ENCODE data around the gene HS6ST1.

HS6ST1 gene, protein sequence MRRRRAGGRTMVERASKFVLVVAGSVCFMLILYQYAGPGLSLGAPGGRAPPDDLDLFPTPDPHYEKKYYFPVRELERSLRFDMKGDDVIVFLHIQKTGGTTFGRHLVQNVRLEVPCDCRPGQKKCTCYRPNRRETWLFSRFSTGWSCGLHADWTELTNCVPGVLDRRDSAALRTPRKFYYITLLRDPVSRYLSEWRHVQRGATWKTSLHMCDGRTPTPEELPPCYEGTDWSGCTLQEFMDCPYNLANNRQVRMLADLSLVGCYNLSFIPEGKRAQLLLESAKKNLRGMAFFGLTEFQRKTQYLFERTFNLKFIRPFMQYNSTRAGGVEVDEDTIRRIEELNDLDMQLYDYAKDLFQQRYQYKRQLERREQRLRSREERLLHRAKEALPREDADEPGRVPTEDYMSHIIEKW

DNA sequence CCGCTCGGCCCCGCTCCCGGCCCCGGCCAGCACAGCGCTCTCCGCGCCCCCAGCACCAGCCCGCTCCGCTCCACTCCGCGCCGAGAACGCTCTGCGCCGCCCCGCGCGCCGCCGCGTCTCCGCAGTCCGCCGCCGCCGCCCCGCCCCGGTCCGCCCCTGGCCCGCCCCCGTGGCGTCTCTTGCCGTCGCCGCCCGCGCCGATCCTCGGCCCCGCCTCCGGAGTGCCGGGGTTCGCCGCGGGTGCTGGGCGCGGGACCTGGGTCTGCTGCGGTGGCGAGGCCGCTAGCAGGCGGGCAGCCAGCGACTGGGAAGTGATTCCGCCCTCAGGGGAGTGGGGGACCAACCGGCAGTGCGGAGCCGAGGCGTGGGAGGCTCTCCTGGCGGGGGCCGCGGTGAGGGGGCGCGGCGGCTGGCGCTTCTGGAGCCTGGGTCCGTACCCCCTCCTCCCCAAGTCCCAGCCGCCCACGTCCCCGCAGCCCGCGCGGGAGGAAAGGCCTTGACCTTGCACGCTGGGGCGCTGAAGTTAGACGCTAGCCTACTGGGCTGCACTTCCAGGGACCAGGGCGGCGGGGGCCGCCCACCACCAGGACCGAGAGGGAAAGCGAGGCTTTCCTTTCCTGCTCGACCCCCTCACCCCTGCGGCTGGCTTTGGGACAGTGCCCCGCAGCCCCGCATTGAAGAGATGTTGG is at the start of gene HS6ST1:
Gene HS6ST1, minus strand, starts transcription at position 93 of the 689 bp plus-strand sequence. CDS start 305 bp downstream, outside the sequence.
- POLR2A ChIA-PET, result no interaction called here
- peak; percentile 91 for DNase-seq (ENCODE audit: extremely low spot score)
- TF ChIP-seq, protein P1, sequence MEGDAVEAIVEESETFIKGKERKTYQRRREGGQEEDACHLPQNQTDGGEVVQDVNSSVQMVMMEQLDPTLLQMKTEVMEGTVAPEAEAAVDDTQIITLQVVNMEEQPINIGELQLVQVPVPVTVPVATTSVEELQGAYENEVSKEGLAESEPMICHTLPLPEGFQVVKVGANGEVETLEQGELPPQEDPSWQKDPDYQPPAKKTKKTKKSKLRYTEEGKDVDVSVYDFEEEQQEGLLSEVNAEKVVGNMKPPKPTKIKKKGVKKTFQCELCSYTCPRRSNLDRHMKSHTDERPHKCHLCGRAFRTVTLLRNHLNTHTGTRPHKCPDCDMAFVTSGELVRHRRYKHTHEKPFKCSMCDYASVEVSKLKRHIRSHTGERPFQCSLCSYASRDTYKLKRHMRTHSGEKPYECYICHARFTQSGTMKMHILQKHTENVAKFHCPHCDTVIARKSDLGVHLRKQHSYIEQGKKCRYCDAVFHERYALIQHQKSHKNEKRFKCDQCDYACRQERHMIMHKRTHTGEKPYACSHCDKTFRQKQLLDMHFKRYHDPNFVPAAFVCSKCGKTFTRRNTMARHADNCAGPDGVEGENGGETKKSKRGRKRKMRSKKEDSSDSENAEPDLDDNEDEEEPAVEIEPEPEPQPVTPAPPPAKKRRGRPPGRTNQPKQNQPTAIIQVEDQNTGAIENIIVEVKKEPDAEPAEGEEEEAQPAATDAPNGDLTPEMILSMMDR (IDR thresholded peaks at IDR 0.05; ENCODE audit: control extremely low read depth, extremely low read depth, low read depth, missing control alignments), result no peak
- CTCF ChIA-PET, result no interaction called here

DNA sequence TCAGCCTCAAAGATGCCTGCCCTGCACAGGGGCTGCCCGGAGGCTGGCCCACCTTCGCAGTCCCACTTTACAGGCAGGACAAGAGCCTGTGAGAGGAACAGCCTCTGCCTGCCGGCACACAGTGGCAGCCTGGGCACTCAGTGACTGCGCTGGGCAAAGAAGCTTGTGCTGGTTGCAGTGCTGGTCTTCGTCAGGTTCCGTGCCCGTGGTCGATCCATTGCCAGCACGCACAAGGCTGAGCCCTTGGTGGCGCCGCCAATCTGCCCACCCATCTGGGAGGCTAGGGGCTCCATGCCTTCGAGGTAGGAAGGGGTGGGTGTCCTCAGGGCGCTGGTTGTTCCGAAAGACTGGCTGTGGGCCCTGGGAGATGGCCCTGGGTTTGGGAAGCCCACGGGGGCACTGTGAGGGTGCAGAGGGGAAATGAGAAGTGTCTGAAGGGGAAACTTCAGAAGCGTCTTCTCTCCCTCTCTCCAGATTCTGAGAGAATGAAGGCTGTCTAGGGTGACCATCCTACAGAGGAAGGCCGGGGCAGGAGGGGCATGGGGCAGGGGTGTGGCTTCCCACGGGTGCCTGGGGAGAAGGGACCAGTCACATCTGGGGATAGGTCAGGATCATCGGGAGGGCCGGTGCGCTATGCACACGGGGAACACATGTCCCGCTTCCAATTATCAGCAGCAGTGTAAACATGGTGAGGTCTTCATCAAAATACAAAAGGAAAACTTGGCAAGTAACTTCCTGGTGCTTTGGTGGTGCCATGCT is 49.1 kb upstream of the HS6ST1 start:
- TF ChIP-seq, protein P1 (IDR thresholded peaks at IDR 0.05; ENCODE audit: control extremely low read depth, extremely low read depth, low read depth, missing control alignments), result no peak
- ChIA-PET CTCF (no interaction called here), POLR2A (no interaction called here)
- no peak for DNase-seq (ENCODE audit: extremely low spot score)

DNA sequence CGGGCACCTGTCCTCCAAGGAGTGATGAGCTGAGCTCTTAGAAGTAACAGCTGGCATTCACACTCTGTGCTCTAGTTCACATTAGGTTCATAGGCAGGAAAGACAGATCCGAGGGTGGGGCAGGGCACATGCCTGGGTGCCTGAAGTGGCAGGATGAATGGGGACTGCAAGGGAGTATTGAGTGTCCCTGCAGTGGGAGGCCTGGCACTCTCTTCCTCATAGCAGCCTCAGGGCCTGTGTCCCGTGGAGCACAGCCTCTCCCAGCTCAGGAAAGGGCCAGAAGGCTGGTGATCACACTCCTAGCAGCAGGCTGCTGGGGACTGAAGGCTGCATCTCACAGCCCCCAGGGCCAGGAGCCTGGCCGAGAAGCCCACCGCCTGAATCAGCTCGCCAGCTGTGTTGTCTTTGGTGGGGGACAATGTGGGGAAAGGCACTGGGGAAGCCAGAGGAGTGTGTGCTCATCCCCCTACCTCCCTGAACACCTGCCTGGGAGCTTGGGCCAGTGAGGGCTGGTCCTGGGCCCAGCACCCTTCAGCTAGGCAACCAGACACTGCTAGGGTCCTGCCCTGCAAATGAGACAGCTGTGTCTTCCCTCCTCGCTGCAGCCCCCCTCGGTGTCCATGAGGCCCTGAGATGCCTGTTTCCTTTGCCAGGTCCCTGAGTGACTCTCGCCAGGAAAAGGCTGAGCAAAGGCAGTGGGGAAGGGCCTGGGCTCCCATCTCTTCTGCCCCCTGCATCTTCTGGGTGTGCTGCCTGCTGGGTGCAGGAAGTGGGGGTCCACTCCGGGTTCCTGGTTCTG is 48.2 kb upstream of the HS6ST1 start:
- no peak for DNase-seq (ENCODE audit: extremely low spot score)
- CTCF ChIA-PET, result no interaction called here
- POLR2A ChIA-PET, result no interaction called here
- TF ChIP-seq, protein P1 (IDR thresholded peaks at IDR 0.05; ENCODE audit: control extremely low read depth, extremely low read depth, low read depth, missing control alignments), result no peak

DNA sequence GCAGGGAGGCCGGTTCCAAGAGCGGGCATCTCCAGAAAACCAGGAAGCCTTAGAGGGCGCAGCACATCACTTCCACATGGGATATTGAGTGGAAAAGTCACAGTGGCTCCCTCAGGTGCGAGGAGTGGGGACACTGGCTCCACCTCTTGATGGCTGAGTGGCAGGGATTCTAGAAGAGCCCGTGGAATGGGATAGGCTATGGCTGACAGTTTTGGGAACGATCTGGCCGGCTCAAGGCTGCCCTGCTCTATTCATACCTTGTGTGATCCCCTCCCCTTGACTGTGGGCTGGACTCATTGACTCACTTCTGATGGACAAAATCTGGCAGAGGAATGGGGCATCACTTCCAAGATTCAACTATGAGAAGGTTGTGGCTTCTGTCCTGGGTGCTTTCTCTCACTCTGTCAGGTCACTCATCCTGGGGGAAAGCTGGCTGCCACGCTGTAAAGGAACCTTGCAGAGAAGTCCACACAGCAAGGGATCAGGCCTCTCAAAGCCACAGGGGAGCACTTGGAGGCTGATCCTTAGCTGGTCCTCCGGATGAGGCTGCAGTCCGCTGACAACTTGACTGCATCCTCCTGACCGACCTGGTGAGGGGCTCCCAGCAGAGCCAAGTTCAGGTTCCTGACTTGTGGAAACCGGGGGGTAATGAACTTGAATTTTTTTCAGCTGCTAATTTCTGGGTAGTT is 46.7 kb upstream of the HS6ST1 start:
- no peak for DNase-seq (ENCODE audit: extremely low spot score)
- TF ChIP-seq, protein P1 (IDR thresholded peaks at IDR 0.05; ENCODE audit: control extremely low read depth, extremely low read depth, low read depth, missing control alignments), result no peak
- POLR2A ChIA-PET, result no interaction called here
- CTCF ChIA-PET, result interaction anchor here (0.8 kb wide), 1 partner anchor 95 kb away, joined by 3 read pairs; no protein-coding TSS in a partner anchor

DNA sequence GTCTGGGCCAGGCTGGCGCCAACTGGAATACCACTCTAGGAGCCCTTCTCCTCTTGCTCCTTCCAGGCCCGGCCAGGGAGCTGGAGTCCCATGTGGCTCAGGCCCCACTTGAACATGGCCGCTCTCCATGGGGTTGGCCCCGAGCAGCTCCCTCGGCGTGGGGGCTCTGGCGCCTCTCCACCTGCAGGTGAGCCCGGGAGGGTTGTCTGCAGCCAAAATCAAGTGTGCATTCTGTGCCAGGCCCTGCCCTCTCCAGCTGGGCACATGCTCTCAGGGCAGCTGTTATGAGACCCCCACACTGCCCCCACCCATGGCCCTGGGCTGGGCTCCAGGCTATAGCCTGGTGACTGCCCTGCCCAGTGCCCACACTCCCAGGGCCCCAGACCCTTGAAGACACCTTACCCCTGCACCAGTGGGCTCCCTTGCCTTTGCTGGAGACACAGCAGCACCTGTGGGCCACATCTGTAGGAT is 45.8 kb upstream of the HS6ST1 start:
- ChIA-PET CTCF (no interaction called here), POLR2A (no interaction called here)
- TF ChIP-seq, protein P1 (IDR thresholded peaks at IDR 0.05; ENCODE audit: control extremely low read depth, extremely low read depth, low read depth, missing control alignments), result no peak
- no peak for DNase-seq (ENCODE audit: extremely low spot score)
